Measurements from ENCODE around the gene RND2.

GRCh38 chr17:43034894-43035293 lies 9.9 kb downstream of the RND2 start:
- TF ChIP-seq CTCF (conservative IDR thresholded peaks at IDR 0.05) (no peak), ZFX (IDR thresholded peaks at IDR 0.05) (no peak)
